Ectodermal cell (in vitro differentiated cells): ENCODE data around the gene THRA.

Experiments
- H3K27ac ChIP-seq: 2 replicates; pipeline ENCODE4 v1.7.0; 2013; ENCODE audit warnings: mild to moderate bottlenecking, low read depth, low read length; ENCODE audit not compliant: insufficient read depth, poor library complexity, severe bottlenecking
- H3K27me3 ChIP-seq: 2 replicates; pipeline ENCODE4 v1.7.0; 2013; ENCODE audit warnings: mild to moderate bottlenecking, low read length; ENCODE audit not compliant: insufficient read depth, control insufficient read depth, poor library complexity, severe bottlenecking
- H3K36me3 ChIP-seq: one replicate; pipeline ENCODE4 v1.7.0; 2013; ENCODE audit warnings: low read length; ENCODE audit not compliant: control insufficient read depth, insufficient read depth
- H3K4me1 ChIP-seq: one replicate; pipeline ENCODE4 v1.7.0; 2013; ENCODE audit warnings: low read length; ENCODE audit not compliant: control insufficient read depth, insufficient read depth
- H3K4me3 ChIP-seq: 2 replicates; pipeline ENCODE4 v1.7.0; 2013; ENCODE audit warnings: low read depth, low read length, control low read depth; ENCODE audit not compliant: insufficient read depth
- H3K9me3 ChIP-seq: 2 replicates; pipeline ENCODE4 v1.7.0; 2013; ENCODE audit warnings: mild to moderate bottlenecking, low read length, moderate library complexity; ENCODE audit not compliant: control insufficient read depth
- WGBS, 2 experiments: methylation state at CpG; one replicate each; pipeline ENCODE4 v1.1.7; 2013; ENCODE audit warnings: missing lambda C conversion rate in 2 of 2; 5-methylcytosine and 5-hydroxymethylcytosine counted together

Gene THRA

DNA sequence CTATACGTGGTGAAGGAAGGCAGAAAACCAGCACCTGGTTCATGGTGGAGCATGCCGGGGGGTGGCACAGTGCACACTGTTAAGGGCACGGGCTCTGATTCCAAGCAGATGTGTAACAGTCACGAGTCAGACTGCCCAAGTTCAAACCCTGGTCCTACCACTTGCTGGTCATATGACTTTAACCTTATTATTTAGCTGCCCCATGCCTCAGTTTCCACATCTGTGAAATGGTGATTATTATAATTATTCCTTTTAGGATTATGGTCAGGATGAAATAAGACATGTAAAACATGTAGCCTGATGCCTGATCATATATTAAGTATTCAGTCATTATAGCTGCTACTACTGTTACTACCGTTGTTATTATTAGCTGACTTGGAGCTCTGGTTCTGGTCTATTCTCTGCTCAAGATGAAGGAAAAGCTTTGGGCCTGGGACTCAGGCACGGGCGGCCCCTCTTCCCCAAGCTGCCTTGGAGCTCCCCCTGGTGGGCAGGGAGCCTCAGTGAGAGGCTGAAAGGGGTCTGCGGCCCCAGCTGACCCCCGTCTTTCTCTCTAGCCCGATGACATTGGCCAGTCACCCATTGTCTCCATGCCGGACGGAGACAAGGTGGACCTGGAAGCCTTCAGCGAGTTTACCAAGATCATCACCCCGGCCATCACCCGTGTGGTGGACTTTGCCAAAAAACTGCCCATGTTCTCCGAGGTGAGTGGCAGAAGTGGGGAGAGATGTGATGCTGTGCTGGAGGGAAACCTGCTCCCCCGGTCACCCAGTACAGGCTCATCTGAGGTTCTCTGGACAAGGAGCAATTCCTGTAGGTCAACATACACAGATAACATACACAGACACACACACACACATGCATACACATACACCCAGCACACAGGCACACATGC is 23.6 kb downstream of the THRA start:
- H3K27me3 ChIP-seq, result no peaks in the 10 kb centered on the region
- H3K36me3 ChIP-seq, result peaks cover 10% of the 10 kb centered on the region
- WGBS, 2 experiments, result 79 to 83% methylated on average over 17 of the region's 17 CpGs
- no peak overlapping the region for H3K4me3 ChIP-seq
- no peaks in the 10 kb centered on the region for H3K4me1 ChIP-seq
- no peak overlapping the region for H3K27ac ChIP-seq
- H3K9me3 ChIP-seq, result no peaks in the 10 kb centered on the region

GRCh38 chr17:40087049-40087794 is 24.5 kb downstream of the THRA start:
- peaks cover 10% of the 10 kb centered on the region for H3K36me3 ChIP-seq
- no peak overlapping the region for H3K27ac ChIP-seq

GRCh38 chr17:40087903-40088718 is 25.3 kb downstream of the THRA start:
- Histone ChIP-seq H3K27me3 (no peaks in the 10 kb centered on the region), H3K4me1 (peaks cover 5% of the 10 kb centered on the region), H3K4me3 (no peak overlapping the region), H3K9me3 (no peaks in the 10 kb centered on the region), H3K36me3 (peaks cover 10% of the 10 kb centered on the region), H3K27ac (no peak overlapping the region)
- WGBS, 2 experiments, result 93% methylated on average over 28 of the region's 28 CpGs

More at GRCh38 chr17:40087049-40087794, 24.5 kb downstream of the THRA start:
- Histone ChIP-seq H3K4me1 (peaks cover 5% of the 10 kb centered on the region), H3K27me3 (no peaks in the 10 kb centered on the region), H3K9me3 (no peaks in the 10 kb centered on the region), H3K4me3 (no peak overlapping the region)
- WGBS, 2 experiments, result 92% methylated on average over 6 of the region's 6 CpGs

DNA sequence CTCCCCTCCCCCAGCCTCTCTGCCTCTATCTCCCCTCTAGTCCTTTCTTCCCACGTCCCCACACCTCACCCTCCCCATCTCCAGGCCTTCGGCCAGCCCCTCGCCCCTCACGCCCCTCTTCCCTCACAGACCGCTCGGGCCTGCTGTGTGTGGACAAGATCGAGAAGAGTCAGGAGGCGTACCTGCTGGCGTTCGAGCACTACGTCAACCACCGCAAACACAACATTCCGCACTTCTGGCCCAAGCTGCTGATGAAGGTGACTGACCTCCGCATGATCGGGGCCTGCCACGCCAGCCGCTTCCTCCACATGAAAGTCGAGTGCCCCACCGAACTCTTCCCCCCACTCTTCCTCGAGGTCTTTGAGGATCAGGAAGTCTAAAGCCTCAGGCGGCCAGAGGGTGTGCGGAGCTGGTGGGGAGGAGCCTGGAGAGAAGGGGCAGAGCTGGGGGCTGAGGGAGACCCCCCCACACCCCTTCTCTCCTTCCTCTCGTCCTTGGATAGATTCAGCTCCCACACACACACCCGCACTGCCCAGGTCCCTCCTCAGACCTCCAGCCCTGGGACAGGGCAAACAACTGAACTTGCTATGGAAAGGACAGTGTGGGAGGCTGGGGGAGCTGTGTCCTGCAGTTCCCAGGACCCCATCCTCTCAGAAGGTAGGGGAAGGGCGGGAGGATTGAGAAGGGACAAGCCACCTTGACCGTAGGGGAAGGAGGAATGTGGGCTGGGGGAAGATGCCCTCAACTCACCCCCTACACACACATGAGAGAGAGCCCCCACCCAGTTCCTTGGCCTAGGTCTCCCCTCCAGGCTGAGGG is 26.5 kb downstream of the THRA start:
- Histone ChIP-seq H3K27me3 (no peaks in the 10 kb centered on the region), H3K36me3 (peaks cover 19% of the 10 kb centered on the region), H3K27ac (no peak overlapping the region), H3K4me1 (peaks cover 5% of the 10 kb centered on the region), H3K4me3 (no peak overlapping the region), H3K9me3 (no peaks in the 10 kb centered on the region)
- 89 to 90% methylated on average over 24 to 26 of the region's 26 CpGs for WGBS, 2 experiments

DNA sequence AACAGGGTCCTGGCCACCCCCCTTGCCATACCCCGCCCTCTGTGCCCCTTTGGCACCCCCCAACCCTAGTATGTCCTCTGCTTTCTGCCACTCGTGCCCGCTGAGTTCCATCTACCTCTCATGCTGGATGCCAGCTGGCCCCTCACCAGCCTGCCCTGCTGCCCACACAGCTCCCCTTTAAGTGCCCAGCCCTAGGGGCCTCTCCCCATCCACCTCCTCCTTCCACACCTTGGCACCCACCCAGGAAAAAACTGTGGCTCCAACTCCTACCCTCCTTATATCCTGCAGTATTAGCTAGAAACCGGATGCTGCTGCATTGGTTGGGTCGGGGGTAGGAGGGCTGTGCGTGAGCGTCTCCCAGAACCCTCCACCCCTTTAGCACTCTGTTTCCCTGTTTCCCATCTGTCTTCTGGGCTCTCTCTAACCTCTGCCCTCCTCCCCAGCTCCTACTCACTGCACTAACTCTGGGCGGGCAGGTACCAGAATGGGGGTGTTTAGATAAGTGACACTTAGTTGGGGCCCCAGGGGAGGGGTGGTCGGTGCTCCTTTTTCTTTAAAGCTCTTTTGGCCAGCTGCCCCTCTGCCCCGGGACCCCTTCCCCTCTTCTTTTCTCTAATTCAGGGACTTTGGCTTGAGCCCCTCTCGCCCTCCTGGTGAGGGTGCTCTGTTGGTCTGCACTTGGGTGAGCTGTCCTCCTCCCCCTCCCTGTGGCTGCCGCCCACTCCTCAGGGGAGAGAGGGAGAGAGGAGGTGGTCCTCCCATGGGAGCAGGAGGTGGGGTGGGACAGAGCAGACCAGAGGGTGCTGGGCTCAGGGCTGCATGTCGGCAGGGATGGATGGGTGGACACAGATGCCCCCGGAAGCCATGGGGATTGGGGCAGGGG is 27.7 kb downstream of the THRA start:
- no peak overlapping the region for H3K27ac ChIP-seq
- no peaks in the 10 kb centered on the region for H3K9me3 ChIP-seq
- H3K4me1 ChIP-seq, result peaks cover 5% of the 10 kb centered on the region
- H3K36me3 ChIP-seq, result peaks cover 19% of the 10 kb centered on the region
- H3K27me3 ChIP-seq, result no peaks in the 10 kb centered on the region
- no peak overlapping the region for H3K4me3 ChIP-seq
- 83 to 85% methylated on average over 12 to 14 of the region's 14 CpGs for WGBS, 2 experiments

GRCh38 chr17:40091691-40092397 is 29.1 kb downstream of the THRA start:
- Histone ChIP-seq H3K27me3 (no peaks in the 10 kb centered on the region), H3K36me3 (peaks cover 19% of the 10 kb centered on the region), H3K9me3 (no peaks in the 10 kb centered on the region), H3K27ac (no peak overlapping the region), H3K4me3 (no peak overlapping the region), H3K4me1 (peaks cover 5% of the 10 kb centered on the region)
- WGBS, 2 experiments, result 66 to 69% methylated on average over 14 to 18 of the region's 18 CpGs

DNA sequence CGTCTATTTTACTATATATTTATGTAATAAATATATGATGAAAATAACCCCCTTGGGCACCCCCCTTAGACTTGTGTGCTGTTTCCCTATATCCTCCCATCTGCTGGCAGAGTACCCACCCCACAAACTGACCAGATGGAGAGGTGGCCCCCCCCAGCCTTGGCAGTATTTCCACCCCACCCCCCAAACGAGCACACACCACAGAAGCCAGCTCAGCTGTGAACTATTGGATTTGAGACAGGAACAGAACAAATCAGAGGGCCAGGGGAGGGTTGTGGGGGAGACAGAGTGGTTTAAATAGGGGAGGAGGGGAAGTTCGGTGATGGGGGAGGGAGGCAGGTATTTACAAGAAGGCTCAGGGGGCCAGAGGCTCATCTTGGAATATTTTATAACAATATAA is 29.8 kb downstream of the THRA start:
- Histone ChIP-seq H3K4me3 (no peak overlapping the region), H3K36me3 (peaks cover 13% of the 10 kb centered on the region), H3K27me3 (no peaks in the 10 kb centered on the region), H3K9me3 (no peaks in the 10 kb centered on the region), H3K27ac (no peak overlapping the region), H3K4me1 (peaks cover 5% of the 10 kb centered on the region)
- WGBS, 2 experiments, result 67 to 94% methylated on average over 1 to 2 of the region's 3 CpGs

- H3K27me3 ChIP-seq, result no peaks in the 10 kb centered on the region
- H3K4me1 ChIP-seq, result peaks cover 7% of the 10 kb centered on the region
- H3K4me3 ChIP-seq, result no peak overlapping the region
- peaks cover 13% of the 10 kb centered on the region for H3K36me3 ChIP-seq
- 93 to 96% methylated on average over 29 of the region's 29 CpGs for WGBS, 2 experiments
- no peaks in the 10 kb centered on the region for H3K9me3 ChIP-seq
- H3K27ac ChIP-seq, result no peak overlapping the region
Measured at GRCh38 chr17:40093005-40093579, 30.3 kb downstream of the THRA start.
